ENCODE results near the gene TRIM37. TPM values are rescaled to one million over a fixed set of nuclear protein-coding genes. Genes with fewer than 3 reads are reported as not detected.
"Not testable (repeated sequence)": the region's sequence is repeated elsewhere in the genome, so short reads cannot be mapped to it uniquely, and the experiment has no call there.

The TRIM37 gene
- total RNA-seq, 1 donor from 2014 or later, result 20.3 TPM

- Histone ChIP-seq H3K27me3 (no peaks in the 10 kb centered on the region), H3K9me3 (no peaks in the 10 kb centered on the region), H3K4me1 (no peaks in the 10 kb centered on the region), H3K27ac (no peak overlapping the region), H3K36me3 (no peaks in the 10 kb centered on the region), H3K4me3 (no peak overlapping the region)
- no peak for ATAC-seq
- TF ChIP-seq CTCF (IDR thresholded peaks at IDR 0.05), result no peak
- DNase-seq, result no peak
- intact Hi-C loops (cut with DNase I), result no loop called here
Measured at GRCh38 chr17:59141860-59142259, 35.2 kb upstream of the TRIM37 start.

GRCh38 chr17:59139939-59140338 lies 33.3 kb upstream of the TRIM37 start:
- H3K36me3 ChIP-seq, result no peaks in the 10 kb centered on the region
- no peaks in the 10 kb centered on the region for H3K4me1 ChIP-seq
- intact Hi-C loops (cut with DNase I), result no loop called here
- H3K9me3 ChIP-seq, result no peaks in the 10 kb centered on the region
- no peak for TF ChIP-seq CTCF (IDR thresholded peaks at IDR 0.05)
- H3K4me3 ChIP-seq, result no peak overlapping the region
- H3K27ac ChIP-seq, result no peak overlapping the region
- H3K27me3 ChIP-seq, result no peaks in the 10 kb centered on the region
- ATAC-seq (no peak), DNase-seq (no peak)

GRCh38 chr17:59138339-59138738 lies 31.7 kb upstream of the TRIM37 start:
- H3K27me3 ChIP-seq; H3K4me3 ChIP-seq; H3K9me3 ChIP-seq; H3K4me1 ChIP-seq; ATAC-seq; intact Hi-C loops (cut with DNase I); H3K27ac ChIP-seq; DNase-seq; H3K36me3 ChIP-seq: not testable (repeated sequence)

GRCh38 chr17:59131131-59131530 lies 24.5 kb upstream of the TRIM37 start:
- no peaks in the 10 kb centered on the region for H3K4me1 ChIP-seq
- intact Hi-C loops (cut with DNase I), result no loop called here
- H3K4me3 ChIP-seq, result no peak overlapping the region
- peaks cover 12% of the 10 kb centered on the region for H3K36me3 ChIP-seq
- H3K9me3 ChIP-seq, result no peaks in the 10 kb centered on the region
- TF ChIP-seq CTCF (IDR thresholded peaks at IDR 0.05), result no peak
- no peak for DNase-seq
- H3K27ac ChIP-seq, result no peak overlapping the region
- ATAC-seq, result no peak
- no peaks in the 10 kb centered on the region for H3K27me3 ChIP-seq

- Histone ChIP-seq H3K36me3 (peaks cover 12% of the 10 kb centered on the region), H3K27me3 (no peaks in the 10 kb centered on the region), H3K9me3 (no peaks in the 10 kb centered on the region), H3K4me1 (no peaks in the 10 kb centered on the region), H3K4me3 (no peak overlapping the region), H3K27ac (no peak overlapping the region)
- intact Hi-C loops (cut with DNase I), result no loop called here
- no peak for ATAC-seq
- TF ChIP-seq CTCF (IDR thresholded peaks at IDR 0.05), result no peak
- no peak for DNase-seq
Measured at GRCh38 chr17:59129814-59130213, 23.1 kb upstream of the TRIM37 start.

- Histone ChIP-seq H3K4me1 (no peaks in the 10 kb centered on the region), H3K27me3 (no peaks in the 10 kb centered on the region), H3K27ac (no peak overlapping the region), H3K9me3 (no peaks in the 10 kb centered on the region), H3K4me3 (no peak overlapping the region), H3K36me3 (peaks cover 12% of the 10 kb centered on the region)
- ATAC-seq, result no peak
- no peak for TF ChIP-seq CTCF (IDR thresholded peaks at IDR 0.05)
- no peak for DNase-seq
- intact Hi-C loops (cut with DNase I), result no loop called here
Measured at GRCh38 chr17:59126809-59127417, 20.2 kb upstream of the TRIM37 start.
